NCI-H2029 (cell line): ENCODE data around the gene MYRF.

Experiments used
- DNase-seq: peaks from one replicate; lab custom pipeline; 2025; lab: John Stamatoyannopoulos, UW

The MYRF gene

DNA sequence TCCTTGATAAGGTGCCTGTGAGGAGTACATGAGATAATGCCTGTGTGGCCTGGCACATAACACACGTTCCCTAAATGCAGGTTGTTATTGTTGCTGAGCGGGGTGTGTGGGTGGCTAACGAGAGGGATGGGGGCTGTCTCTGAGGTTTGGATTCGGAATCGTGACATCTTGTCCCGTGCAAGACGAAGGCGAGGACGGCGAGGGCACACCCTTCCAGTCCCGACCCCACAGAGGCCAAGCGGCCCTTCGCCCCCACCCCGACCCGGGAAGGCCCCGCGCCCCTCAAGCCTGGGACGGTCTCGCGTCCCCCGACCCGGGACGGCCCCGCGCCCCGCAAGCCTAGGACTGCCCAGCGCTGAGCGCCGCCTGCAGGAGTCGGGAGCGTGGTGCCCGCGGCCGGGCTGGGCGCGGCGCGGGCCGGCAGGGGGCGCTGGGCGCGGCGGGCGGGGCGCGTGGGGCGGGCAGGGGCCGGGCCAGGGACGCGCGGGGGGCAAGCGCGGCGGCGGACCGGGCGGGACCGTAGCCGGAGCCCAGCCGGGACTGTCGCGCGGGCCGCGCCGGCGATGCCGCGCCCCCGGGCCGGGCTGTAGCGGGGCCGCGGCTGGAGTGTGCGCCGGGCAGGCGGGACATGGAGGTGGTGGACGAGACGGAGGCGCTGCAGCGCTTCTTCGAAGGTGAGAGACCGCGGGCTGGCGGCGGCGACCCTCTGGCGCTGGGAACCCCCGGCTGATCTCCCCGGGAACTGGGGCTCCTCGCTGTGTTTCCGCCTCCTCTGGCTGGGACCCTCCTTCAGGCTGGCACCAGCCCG lies at the start of gene MYRF:
Gene MYRF (plus strand): TSS at position 520 of the 808 bp plus-strand sequence. CDS start 109 bp downstream, at position 629.
- DNase-seq: no peak

DNA sequence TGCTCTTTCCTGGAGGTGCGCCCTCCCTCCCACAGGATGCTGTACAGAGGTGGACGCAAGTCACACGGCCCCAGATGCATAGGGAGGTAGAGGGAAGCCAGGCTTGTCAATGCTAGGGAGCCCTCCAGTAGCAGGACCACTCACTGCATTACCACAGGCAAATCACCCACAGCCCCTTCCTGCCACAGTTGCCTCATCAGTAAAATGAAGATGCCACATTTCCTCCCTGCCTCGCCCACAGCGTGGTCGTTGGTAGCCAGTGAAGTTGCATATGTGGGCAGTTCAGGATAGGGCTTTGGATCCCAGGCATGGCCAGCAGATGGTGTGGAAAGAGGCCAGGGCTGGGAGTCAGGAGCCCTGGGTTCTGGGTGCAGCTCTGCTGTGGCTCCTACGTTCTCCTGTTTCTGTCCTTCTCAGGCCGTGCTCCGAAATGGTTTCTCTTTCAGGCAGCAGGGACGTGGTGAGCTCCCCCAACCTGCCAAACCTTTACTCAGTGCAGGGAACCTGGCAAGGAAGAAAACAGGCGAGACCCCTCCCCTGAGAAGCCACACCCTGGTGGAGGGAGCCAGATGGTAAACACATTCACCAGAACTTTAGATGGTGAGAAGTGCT lies 49.6 kb upstream of the MYRF start:
- no peak for DNase-seq

DNA sequence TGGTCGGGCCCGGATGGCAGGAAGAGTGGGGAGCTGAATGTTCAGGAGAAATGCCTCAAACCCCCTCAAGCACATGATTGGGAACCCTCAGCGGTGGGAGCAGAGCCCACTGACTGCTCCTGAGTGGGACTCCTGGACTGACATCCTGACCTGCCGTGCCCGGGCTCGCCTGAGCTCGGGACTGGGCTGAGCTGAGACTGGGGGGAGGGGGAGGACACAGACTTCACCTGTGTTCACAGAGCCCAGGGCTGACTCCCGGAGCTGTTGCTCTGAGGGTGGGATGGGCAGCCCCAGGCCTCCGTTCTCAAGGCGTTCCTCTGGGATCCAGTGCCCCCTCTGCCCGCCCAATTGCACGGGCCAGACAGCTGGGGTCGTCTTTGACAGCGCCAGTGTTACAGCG lies 47.6 kb upstream of the MYRF start:
- no peak for DNase-seq

DNA sequence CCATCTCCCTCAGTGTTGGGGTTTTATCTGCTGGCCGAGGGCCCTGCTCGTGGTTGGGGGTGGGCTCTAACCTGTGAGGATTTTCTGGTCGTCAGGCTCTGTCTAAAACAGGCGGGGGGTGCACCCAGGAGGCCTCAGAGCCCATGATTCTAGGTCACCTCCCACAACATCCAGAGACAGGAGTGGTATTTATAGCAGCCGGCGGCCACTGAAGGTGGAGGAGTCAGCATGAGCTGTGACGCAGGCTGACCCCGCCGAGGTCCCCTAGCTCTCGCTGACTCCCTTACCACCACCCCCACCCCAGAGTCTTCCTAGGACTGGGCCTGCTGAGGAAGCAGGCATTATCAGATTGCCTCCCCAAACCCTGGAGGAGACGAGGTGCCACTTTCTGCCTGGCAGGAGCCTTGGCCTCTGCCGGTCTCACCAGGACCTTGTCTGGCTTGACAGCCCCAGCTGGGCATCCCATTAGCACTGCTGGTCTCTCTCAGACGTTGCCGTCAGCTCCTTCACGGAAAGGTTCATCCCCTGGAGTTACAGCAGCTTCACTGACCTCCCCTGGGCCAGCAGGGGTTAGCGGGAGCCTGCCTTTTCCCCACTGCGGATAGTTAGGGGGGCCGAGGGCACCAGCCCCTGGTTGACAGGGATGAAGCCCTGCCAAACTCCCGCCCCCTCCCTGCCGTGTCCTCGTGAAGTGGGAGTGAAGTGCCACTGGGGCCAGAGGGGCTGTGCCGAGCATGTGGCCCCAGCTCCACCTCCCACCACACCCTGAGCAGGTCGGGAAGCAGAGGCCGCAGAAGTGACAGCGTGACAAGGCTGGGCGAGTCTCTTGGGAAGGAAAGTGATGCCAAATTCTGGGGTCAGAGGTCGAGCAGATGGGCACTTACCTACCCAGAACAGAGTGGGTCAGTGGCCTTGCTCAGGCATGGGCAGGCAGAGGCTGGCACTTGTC lies 45.7 kb upstream of the MYRF start:
- DNase-seq: no peak

DNA sequence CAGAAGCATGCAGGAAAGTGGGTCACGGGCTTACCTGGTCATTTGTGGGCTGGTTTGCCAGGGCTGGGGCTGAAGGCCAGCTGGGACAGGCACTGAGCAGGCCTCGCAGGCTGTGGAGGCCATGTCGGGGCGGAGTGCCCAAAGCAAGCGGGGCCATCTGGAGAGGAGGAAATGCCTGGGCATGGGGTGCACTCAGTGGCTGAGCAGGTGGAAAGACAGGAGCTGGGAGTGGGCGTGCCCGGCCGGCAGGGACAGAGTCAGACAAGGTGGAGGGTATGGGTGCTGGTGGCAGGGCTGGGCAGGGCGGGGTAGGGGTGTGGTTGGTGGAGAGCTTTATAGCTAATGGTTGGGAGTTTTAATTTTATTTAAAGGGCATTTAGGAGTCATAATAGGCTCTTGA lies 44.9 kb upstream of the MYRF start:
- no peak for DNase-seq

DNA sequence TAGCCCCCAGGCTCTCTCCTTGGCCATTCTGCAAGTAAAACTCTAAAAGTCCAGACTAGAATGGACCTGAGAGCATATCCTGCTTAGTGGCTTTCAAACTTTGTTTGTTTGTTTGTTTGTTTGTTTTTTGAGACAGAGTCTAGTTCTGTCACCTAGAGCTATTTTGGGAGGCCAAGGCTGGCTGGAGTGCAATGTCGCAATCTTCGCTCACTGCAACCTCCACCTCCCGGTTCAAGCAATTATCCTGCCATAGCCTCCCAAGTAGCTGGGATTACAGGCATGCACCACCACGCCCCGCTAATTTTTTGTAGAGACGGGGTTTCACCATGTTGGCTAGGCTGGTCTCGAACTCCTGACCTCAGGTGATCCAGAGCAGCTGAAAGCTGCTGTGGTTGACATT lies 43.3 kb upstream of the MYRF start:
- DNase-seq: no peak

DNA sequence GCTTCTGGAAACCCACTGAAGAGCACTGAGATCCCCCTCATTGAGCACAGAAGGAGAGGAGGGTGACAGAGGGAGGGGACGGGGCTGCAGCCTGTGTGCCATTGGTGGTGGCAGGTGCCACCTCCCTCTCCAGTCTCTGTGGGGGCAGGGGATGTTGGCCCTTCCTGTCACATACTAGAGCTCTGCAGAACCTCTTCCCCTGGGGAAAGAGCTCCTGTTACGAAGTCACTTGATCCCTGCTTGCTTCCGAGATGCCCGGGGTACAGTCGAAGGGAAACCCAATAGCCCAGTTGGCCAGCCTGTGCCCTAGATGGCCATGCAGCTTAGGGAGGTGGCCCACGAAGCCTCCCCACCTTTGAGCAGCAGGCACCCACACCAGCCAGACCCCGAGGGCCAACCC lies 42.9 kb upstream of the MYRF start:
- DNase-seq: peak; percentile 39

DNA sequence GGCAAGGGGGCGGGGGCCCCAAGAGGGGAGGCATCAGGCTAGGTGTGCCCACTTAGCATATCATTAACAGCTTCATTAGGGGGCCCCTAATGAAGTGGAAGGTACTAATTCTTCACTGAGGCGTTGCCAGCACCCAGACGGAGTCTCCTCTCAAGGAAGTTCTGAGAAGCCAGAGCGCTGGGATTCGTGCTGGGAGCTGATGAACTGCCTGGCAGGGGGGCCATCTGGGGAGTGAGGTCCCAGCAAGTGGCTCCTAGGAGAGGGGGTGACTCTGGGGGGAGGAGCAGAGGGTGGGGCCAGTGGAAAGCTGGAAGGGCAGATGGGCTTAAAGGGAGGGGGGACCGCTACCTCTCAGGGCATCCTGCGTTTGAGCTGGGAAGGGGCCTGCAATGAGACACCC lies 42.4 kb upstream of the MYRF start:
- no peak for DNase-seq

DNA sequence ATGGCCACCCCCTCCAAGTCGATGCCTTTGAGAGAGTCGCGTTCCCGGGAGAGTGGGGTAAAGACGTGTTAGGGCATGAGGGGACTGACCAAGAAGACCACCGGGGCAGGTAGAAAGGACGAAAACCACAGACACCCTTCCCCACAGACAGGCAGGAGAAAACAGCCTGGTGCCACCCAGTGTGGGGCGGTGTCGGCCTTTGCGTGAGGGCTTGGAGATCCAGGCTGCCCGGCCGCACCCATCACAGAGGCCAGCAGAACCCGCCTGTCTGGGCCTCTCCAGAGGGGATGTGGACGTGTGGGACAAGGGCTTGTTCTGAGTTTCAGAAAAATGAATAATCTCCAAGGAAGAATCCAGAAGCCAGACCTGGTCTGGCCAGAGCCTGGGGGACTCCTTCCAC lies 41.4 kb upstream of the MYRF start:
- no peak for DNase-seq

DNA sequence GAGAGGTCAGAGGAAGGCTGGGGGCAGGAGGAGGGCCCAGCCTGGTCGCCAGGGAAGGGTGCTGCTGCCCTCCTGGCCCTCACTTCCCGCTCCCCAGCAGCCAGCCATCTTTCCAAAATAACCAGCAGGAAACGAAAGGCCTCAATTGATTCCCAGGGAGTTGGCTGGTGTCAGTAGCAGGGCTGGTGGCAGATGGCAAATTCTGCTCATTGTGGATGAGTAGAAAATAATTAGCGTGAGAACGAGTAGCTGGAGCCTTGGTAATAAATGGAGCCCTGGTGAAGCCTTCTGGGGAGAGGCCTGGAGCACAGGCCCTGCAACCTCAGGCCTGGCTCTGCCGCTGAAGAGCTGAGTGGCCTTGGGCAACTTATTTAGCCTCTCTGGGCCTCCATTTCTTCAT lies 40.9 kb upstream of the MYRF start:
- no peak for DNase-seq

DNA sequence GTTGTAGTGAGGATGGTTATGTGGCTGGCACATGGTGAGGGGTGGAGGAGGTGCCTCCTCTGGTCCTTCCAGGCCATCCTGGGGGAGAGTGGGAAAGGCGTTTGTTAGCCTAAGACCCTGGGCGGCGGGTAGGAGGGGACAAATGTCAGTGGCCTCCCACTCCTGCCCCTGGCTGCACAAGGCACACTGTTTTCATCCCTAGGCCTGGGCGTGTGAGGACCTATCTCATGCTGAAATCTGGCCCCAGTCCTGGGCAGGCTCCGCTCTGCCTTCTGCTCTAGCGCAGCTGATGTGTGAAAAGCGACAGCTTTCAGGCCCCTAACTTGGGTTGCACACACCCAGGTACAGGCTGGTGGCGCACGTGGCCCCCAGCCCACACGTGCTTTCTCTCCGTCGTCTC lies 40.1 kb upstream of the MYRF start:
- no peak for DNase-seq

DNA sequence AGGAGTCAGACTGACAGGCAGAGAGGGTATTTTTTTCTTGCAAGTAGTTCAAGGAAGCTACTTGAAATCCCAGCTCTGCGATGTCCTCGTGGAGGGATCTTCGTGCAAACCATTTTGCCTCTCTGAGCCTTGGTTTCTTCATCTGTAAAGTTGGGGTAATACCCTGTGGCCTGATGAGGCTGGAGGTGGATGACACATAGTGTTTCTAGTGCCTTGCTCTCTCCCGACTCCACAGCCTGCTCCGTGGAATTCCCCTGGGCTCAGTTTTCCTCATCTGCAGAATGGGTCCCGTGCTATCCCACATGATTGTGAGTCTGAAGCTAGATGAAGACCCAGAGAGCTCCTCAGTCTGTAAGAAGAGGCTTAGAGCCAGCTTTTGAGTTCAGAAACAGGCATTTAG lies 39.6 kb upstream of the MYRF start:
- no peak for DNase-seq

DNA sequence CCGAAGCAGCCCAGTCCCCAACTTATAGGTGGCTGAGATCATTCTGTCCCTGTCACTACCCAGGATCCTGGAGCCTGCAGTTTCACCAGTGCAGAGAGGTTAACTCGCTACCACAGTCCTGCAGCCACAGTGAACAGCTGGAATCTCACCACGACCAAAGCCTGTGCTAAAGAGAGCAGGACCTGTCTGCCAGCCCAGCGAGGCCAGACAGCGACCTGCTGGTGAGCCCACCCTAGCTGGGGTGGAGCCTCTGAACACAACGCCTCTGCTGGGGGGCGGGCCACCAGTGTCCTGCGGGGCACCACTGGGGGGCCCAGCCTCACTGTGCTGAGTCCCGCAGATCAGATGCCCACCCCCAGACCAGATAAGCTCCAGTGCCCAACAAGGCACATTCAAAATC lies 39.0 kb upstream of the MYRF start:
- no peak for DNase-seq

DNA sequence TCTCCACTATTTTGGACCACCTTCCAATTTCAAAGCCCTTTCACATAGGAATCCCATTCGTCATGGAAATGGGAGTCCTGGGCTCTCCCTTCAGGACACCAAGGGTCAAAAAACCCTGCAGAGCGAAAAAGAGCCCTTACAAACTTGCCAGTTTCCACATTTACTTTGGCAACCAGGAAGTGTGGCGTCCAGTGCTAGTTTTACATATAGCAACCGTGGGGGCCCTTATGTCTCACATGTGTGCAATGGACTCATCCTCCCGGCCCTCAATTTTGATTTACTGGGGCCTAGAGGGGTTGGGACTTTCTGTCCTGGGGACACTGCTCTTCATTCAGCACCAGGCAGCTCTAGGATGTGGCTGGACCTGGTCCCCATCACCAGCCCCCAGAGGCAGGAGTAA lies 38.5 kb upstream of the MYRF start:
- DNase-seq: no peak

DNA sequence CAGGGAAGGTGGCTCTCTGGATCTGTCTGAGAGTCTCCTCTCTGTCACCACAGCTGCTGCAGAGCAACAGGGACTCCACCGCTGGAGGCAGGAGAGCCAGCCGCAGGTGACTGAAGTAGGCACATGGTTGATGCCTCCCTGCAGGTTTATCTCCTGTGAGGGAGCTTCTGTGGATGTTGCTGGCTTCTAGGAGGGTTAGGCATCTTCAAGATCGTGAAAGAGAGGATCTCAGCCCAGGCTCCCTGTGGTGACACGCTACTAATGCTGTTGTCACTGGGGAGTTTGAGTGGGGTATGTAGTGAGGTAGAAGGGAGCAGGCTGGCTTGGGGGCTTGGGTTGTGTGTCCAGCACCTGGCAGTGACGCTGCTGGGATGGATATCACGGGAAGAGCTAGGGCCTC lies 38.1 kb upstream of the MYRF start:
- no peak for DNase-seq

DNA sequence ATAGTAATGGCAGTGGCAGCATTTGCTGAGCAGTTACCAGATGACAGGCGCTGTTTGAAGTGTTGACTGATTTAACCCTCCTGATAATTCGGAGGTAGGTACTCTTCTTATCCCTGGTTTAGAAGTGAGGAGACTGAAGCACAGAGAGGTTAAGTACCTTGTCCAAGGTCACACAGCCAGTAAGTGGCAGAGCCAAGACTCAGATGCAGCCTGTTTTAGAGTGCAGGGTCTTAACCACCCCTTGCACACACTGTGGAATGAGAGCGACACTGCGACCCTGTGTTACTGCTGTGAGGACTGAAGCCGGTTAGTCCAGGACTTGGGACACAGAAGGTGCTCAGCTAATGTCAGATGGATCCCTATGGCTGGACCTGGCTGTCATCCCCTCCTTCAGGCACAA lies 37.5 kb upstream of the MYRF start:
- no peak for DNase-seq

DNA sequence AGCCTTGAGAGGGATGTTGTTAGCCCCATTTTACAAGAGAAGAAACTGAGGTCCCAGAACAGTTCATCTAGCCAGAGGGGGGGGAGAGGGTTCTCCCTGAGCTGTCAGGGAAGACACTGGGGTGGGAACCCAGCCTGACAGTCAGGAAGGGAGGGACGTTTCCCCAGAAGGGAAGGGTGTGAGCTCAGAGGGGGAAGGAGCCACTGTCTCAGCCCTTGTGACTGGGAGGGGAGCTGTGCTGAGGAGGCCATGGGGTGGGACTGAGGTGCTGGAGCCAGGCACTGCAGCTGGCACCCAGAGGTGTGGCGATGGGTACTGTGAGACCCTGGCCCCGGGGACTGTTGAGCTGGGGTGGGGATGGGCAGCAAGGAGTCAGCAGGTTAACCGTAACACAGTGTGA lies 36.6 kb upstream of the MYRF start:
- DNase-seq: no peak

DNA sequence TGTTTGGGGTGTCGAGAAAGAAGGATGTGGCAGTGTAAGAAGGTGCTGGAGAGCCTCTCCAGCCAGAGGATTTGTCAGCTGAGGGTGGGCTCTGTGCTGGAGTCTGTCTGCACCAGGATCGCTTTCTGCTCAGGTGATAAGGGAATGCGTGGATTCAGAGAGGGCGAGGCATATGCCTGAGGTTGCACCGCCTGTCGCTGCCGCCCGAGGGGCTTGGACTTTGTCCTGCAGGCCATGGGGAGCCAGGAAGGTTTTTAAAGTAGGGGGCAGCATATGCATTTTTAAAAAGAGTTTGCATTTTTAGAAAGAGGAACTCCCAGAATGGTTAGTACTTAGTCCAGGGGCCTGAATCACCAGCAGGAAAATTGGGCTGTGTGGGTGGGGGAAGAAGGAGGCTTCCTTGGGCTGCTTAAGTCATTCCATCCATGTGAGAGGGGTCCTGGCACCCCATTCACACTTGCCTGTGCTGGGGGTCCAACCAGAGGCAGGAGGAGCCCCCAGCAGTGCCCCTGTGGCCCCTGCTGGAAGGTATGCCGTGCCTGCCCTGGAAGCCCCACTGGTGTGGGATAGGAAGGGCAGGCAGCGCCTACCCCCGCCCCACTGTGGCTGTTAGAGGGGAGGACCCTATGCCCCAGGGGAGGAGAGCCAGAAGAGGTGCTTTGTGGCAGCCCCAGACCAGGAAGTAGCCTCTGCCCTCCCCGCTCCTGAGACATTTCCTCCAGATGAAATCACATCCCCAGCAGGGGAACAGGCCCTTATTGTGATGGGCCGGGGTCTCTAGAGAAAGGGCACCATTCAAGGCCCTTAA lies 35.8 kb upstream of the MYRF start:
- no peak for DNase-seq

DNA sequence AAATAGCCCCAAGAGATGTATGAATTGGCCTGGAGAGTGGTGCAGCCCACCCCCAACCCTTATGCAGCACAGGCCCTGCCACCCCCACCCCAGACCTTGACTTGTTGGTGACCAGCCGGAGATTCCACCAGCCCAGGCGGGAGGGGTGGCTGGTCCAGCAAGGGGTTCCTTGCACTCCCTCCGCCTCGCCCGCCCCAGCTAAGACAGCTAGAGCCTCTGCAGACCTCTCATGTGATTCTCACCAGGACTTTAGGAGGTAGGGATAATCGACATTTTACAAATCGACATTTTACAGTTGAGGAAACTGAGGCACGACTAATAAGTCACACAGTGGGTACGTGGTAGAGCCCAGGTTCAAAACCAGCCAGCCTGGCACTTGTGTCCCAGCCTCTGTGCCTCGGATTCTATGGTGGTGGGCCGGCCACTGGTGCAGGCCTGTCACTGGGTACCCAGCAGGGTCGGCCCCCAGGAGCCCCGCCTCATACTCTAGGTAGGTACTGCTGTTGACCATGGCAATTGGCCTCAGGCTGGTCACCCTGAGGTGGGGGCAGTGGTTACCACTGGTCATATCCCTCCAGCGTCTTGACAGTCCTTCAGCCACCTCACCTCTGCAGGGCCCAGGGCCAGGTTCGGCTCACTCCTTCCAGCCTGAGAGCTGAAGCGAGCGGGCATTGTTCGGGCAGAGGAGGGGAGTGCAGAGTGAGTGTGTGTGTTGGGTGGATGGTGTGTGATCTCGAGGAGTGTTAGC lies 35.0 kb upstream of the MYRF start:
- no peak for DNase-seq

DNA sequence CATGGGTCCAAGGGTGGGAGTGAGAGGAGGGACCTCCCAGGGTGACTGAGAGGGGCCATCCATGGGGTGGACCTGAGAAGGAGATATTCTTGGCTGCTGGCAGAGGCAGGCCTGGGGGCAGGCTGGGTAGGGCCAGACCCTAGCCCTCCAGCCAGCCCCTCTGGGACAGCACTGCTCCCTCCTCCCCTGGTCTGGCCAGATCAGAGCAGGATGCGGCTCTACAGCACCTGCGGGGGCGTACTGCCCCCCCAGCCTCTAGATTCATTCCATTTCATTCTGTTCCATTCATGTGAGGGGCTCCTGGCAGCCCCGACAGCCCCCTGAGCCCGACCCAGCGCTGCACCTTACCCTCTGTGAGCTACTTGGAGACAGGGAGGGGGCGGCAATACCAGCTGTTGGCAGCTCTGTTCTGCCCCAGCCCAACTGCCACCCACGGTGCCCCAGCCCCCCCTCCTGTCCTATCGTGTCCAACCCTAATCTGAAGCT lies 34.3 kb upstream of the MYRF start:
- no peak for DNase-seq
